ENCODE results near the gene DSCAML1.

- TF ChIP-seq HDAC6 (IDR thresholded peaks at IDR 0.05; ENCODE audit: unreplicated experiment), result no peak
- no peak for TF ChIP-seq POLR2A (IDR thresholded peaks at IDR 0.05; ENCODE audit: low read depth, low read length)
- no peak for TF ChIP-seq DPF2 (IDR thresholded peaks at IDR 0.05)
- TF ChIP-seq PAX5 (IDR thresholded peaks at IDR 0.05; ENCODE audit: borderline replicate concordance, low read depth, low read length), result no peak
These were observed 25.8 kb downstream of the DSCAML1 start for GRCh38 chr11:117771197-117771596.

Data from GM12878 (cell line).